NCI-H345 treated with DMSO at 0.1 percent for 48 hours (cell line): ENCODE measurements around the gene HESX1.

Experiments
- DNase-seq: peaks from one replicate; lab custom pipeline; 2025; ENCODE audit not compliant: unreplicated experiment; lab: John Stamatoyannopoulos, UW

The HESX1 gene

DNA sequence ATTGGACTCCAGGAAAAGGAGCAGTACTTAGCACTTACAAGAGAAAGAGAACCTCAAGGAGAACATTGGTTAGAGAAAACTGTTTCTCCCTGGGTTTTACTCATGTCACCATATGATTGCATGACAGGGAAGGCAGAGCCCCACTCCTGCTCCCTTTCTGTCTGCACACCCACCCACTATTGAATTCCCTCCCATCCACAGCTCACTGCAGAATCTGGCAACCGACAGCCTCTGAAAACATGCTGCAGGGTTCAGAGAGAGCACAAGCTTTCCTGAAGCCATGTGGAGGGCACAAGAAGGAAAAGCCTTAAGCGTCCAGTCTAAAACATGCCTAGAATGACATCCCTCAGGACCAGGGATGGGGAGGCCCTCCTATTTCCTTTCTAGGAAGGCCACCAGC, 31.6 kb downstream of the HESX1 start:
- DNase-seq = no peak

DNA sequence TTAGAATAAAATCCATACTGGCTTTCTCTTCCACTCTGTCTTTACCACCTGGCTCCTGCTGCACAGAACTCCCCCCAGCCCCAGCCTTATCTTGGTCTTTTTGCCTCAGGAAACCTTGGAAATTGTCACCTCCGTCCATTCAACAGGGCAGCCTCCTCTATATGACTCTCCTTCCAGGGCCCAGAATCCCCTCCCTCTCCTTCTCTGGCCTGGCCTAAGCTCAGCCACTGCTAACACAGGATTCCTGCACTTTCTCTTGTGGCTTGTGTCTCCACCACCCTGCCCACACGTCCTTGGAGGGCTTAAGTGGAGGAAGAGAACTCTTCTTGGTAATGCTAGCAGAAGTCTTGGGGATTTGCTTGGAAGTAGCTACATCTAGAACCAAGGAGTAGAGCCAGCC, 33.1 kb downstream of the HESX1 start:
- no peak for DNase-seq

DNA sequence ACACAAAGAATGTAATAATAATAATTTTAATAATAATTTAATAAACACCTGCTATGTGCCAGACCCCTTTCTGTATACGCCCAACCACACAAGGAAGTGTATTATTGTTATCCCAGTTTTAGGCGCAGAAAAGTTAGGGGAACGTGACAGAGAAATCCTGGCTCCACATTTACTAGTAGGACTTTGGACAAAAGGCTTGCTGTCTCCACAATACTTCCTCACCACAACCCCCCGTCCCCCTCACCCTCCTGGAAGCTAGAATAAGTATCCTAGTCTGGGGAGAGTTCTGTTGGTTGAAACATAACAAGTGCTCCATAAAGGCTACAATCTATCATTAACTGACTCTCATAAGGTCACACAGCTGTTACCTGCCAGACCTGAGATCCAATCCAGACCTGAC, 34.1 kb downstream of the HESX1 start:
- no peak for DNase-seq

DNA sequence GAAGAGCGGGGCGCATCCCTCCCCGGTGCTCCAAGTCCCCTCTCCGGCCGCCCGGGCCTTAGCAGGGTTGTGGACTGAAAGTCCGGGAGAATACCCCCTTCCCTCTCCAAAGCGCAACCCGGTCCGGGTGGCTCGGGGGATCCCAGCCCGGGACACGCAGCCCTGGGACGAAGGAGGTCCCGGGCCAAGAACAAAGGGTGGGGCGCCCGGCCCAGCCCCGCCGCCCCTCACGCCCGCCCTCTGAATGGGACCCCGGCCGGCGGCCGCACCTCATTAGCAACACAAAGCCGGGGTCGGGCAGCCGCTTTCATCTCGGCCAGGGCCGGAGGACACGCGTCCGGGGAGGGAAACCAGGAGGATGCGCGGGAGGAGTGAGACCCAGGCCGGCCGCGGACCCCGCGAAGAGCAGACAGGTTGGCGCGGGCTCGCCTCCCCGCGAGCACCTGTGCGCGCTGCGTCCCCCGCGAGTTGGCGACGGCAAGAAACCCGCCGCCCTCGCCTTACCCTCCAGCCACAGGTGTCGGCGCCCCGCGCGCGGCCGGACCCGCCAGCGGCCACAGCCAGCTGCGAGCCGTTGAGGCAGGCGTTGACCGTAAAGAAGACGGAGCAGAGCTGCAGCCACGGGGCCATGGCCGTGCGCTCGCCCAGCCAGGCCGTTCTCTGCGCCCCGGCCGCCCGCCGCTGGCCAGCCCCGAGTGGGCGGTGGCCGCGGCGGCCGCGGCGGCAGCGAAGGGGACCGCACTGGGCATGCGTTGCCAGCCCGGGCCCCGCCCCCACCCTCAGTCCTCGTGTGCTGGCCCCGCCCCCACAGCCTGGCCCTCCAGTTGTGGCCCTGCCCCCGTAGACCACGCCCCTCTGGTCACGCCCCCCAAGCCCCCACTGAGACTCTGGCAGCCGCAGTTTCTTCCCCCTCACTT, 34.9 kb downstream of the HESX1 start, which contains the start of gene IL17RD:
TSS of gene IL17RD (minus strand) at position 697 of the 917 bp plus-strand sequence. CDS start at position 630, 67 bp downstream.
- DNase-seq = peak; percentile 34

DNA sequence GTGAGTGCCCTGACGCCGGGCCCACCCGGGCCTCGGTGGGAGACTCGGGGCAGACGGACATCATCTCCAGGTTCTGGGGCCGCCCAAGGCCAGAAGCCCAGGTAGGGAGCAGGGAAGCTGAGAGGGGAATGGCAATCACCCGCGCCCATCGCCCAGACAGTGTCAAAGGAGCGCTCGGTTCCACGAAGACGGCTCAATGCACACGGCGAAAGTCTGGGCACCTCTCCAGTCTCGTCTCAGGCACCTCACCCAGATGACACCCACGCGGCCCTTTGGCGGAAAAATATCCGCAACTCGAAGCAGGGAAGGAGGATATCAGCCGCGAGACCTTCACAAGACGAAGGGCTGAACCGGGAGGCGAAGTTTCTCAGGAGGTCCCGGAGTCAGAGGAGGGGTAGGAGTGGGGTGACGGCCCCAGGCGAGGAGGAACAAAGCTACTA, 35.5 kb downstream of the HESX1 start:
- DNase-seq = no peak

DNA sequence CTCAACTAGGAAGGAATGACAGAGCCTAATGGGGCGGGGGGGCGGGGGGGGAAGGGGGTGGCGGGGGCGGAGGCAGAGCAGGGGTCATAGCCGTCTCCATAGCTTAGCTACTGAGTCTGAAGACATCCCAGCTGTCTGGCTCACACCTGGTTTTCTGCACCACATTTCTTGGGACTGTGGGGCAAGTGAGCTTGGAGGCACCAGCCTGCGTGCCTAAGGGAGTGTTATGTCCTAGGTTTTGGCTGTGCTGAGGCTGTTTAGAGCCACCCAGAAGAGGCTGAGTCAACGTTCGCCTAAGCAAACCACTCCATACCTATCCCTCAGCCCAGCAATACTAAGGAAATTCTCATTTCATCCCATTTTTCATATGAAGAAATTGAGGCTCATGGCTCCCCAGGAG, 36.0 kb downstream of the HESX1 start:
- no peak for DNase-seq

DNA sequence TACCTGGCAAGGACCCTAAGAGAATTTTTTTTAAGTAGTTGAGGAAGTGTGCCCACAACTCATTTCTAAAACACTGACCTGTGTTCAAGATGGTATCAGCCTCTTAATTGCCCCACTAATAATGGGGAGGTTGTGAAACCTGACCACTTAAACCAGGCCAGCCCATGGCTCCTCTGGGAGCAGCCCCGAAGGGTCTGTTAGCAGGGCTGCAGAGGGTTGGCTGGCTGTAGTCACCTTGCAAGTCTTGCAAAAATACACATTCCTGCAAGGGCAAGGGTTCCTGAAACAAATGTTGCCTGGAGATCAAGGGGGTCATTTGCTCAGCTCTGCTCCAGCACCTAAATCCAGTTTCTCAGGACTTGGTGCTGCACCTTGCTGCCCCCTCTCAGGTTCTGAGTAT, 37.9 kb downstream of the HESX1 start:
- DNase-seq = no peak

DNA sequence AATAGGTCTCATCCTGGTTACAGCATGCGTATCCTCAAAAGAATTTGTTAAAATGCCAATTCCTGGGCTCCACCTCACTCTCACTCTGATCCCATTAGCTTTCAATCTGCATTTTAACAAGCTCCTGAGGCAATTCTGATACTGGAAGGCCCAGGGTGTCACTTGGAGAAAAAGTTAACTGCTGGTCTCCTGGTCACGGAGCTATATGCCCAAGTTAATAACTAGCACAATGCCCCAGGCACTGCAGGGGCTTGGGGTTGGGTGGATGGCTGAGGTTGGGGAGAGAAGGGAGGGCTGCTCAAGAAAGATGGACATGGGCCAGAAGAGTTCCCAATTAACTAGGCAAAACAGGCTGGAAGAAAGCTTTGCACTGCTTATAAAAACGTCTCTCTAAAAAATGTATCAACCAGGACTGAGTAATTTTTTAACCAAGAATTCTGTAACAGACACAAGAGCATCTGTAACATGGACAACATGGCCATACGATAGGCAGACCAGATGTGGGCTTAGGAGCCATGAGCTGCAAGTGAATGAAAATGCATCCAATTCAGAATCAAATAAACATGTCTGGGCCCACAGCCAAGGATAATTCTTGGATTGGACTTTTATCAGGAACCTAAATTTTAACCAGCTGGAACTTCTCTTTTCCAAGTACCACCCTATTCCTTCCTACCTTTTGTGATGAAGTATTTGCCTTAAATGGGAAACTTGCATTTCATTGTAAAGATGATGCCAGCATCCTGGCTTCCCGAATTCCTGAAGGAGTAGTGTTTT, 38.8 kb downstream of the HESX1 start:
- DNase-seq = no peak

DNA sequence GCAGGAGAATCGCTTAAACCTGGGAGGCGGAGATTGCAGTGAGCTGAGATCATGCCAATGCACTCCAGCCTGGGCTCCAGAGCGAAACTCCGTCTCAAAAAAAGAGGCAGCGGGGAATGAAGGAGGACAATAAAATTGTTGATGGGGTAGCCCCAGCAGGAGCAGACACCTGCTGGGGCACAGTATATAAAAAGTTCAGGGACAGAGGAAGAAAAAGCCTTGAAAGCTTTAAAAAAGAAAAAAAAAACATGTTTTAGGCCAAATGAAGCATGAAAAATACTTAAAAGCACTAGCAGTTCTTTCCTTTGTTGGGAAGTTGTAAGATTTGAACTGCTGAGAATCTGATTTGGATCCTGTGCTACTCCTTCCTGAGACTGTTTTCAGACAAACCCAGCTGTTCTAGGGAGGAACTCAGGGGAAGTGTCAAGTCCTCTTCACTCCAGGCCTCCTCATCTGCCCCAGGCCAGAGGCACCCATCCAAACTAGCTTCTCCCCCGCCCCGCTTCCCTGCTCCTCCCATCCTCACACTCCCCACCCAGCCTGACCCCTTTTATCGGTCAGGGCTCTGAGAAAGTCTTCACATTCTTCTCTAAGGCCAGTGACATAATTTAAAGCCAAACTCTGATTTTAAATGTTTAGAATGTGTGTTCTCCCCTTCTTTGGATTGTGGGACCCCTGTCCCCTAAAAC, 39.6 kb downstream of the HESX1 start:
- no peak for DNase-seq

DNA sequence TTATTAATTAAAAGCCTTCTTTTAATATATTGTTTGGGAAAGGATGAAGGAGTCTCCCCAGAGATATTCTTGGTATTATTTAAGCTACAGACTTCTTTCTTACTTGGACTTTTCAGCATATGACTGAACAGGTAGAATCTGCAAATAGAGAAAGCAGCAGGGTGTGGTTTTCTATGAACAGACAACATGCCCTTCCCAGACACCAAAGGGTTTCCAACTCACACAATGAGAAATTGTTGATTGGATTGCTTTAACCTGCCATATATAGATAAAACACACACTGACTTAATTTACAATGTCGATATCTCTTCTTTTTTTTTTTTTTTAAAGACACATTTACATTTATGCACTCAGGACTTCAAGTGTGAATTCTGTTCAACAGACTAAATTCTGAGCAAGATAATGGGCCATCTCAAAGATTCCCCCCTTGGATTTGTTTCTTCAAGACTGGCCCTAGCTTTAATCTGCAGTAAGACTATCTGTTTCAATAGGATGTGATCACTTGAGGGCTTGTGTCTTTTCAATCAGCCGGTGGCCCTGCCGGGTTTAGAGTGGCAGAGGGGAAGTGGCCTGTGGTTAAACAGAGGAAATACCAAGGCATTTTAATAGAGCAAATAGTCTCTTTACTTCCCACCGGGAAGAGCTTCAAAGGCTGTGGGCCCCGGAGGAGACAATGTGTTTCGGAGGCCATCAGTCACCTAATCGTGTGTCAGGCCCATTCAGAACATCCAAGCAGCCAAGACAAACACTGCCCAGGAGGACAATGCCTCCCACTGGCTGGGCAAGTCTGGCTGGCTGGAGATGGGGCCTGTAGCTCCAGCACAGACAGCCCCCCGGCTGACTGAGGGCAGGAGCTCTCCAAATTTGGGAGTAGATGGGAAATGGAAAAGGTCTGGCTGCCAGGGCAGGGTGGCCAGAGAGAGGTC, 40.7 kb downstream of the HESX1 start:
- no peak for DNase-seq

DNA sequence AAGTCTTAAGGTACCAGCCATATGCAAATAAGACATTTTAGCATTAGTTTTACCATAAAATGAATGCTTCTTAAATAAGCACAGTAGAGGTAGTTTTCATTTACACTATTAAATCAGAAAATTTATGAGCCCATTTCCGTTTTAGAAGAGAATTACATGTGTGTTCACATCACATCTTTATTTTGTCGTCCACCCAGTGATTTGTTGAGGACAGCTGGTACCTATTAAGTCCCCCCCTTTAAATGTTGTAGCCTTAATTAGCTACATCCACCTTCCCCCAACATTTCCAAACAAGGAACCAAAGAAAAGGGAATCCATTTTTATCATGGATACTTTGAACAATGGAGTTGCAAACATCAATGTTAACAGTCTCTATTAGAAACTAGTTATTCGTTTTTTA, 41.5 kb downstream of the HESX1 start:
- DNase-seq = no peak

DNA sequence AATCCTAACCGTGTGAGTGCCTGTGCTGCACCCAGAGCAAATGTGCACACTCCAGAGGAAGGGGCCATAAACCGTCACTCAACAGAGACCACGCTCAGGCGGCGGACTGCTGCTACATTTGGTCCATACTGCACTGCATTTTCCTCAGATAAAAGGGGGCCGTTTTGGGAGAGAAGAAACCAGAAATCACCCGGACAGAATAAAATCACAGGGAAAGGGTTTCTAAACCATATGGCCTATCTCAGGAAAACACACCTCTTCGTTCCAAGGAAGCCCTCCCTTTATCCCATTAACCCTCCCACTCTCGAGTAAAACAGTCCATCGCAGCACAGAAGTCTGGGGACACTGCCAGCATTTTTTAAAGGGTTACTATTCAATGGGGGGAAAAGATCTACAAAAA, 42.2 kb downstream of the HESX1 start:
- no peak for DNase-seq

DNA sequence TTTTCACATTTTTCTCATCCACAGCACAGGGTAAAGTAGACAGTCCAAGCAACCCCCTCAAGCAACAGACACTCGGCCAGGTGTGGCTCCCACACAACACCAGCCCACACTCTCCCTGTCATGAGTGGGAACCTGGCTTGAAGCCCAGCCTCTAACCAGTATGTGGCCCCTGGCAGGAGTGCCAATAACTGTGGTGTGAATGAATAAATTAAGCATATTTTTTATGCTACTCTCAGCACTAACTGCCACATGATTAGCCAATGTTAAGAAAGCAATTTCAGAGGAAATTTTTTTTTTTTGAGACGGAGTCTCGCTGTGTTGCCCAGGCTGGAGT, 44.5 kb downstream of the HESX1 start:
- no peak for DNase-seq

DNA sequence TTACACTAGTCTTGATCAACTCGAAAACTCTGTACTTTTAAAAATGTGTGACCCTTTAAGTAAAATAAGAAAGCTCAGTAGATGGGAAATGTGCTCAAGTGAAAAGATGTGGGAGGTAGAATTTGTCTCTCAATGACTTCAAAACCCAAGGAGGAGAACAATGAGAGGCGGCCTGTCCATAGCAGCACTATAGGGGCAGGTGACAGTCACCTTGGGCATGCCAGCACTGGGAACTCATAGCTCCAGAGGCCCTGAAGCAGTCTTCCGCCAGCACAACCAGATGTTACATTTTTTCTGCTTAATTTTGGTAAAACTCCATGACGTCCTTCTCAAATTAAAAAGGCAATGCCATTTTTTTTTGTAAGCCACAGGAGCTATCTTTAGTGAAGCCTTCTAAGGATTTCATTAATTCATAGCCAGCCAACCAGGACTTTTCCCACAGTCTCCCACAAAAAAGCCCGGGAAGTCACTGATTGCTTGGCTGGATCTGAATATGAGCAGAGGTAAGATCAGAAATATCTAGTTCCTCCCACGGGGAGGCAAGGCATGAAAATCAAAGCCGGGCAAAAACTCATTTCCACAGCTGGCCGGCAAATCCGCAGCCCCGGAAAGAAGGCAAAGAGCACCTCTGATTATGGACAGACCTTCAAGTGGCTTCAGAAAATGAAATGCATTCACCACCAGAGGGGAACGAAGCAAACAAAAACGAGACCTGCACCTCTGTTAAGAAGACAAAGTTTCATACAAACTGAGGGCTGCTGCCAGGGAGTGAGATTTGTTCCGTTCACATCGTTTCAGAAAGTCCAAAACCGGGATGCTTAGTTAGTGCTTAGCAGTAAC, 45.1 kb downstream of the HESX1 start:
- DNase-seq = no peak

DNA sequence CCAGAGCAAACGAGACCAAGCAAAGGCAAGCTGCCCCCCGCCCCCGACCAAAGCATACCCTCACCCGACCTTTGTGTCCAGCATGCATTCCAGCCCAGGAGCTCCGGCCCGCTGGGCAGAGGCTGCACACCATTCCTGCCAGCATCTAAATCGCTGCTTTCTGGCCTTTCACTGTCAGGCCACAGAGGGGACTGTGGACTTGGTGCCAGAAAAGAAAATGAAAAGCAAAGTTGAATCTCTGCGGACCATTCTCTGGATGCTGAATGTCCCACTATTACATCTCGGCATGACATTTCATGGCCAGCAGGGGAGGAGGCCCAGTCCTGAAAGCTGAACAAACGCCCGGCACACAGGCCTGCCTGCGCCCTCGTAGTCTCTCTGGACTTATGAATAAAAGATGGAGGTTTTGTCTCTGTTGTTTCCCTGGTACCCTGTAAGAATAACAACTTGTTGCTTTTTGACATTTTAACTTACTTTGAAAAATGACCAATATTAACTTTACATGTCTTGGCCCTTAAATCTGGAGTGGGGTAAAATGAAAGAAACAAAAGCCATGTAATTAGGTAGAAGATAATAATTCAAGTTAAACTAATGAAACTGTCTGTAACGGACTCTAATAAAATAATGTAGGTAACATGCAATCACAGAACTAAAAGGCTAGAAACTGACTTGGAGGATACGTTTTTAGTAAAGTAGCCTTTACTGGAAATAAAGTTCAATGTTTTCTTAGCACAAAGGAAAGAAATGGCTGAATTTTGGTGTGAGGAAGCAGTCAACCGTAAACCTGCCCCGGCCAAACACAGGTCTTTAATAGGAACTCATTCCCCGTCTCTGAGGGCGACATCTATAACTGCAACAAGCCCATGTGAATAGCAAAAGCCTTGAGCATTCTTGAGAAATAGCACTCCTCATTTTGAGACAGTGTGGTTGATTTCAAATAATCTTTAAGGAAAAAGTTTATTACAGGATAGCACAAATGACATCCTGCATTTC, 47.3 kb downstream of the HESX1 start:
- no peak for DNase-seq

DNA sequence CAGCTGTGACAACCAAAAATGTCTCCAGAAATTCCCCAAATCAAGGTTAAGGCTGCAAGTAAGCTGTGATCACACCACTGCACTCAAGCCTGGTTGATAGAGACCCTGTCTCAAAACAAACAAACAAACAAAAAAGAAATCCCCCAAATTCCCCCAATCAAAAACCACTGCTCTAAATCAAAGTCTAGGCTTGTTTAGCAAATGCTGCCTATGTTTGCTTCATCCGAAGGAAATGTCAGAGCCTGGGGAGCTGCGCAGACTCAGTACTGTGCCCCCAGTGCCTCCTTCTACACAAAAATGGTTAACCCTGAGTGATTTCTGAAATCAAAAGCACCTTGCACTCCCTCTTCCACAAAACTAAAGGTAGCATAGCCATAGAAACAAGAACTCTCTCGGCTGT, 48.0 kb downstream of the HESX1 start:
- no peak for DNase-seq

DNA sequence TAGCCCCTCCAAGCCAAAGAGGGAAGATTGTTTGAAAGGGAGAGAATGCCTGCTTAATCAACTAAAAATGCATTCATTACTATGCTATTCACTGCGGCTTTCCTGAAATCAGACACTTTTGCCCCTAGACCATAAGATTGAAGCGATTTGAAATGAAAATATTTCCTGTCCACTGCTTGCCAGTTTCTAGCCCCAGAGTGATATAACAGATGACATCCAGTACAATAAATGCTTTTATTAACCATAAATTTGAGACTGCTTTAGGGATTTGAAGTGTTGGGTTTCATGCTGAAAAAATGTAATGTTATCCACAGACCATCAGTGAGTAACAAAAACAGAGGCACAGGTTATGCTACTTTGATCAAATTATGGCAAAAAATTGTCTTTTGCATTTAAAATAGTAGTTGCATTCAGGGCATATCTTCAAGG, 48.7 kb downstream of the HESX1 start:
- DNase-seq = no peak

DNA sequence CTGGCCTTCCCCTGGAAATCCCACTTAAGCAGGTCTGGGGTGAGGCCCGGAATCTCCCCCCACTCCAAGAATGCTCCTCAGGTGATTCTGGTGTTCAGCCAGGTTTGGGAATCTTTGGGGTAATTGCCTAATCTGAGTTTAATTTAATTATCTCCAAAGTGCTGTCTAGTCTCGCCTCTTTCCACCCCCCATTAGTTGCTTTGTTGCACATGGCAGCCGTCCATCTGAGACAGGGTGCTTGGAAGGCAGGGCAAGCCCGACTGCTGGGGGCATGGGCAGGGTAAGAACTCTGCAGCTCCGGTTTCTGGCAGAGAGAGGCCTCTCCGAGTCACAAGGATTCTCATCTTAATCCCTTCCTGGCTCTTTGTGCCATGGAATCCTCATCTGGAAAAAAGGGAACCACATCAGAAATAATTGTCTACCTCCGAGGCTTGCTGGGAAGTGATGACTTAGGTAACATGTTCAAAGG, 49.6 kb downstream of the HESX1 start:
- DNase-seq = no peak
